HEK293 (cell line): Measurements from ENCODE around the gene MBOAT2.

Experiments used
- CTCF ChIA-PET: fragments of 350-600 bp; formaldehyde crosslinking; extraction: SDS; loops from one replicate; lab custom pipeline; 2021; ENCODE audit warnings: antibody characterized with exemption; lab: Yijun Ruan, JAX
- POLR2A ChIA-PET: fragments of 300-600 bp; formaldehyde crosslinking; extraction: SDS; loops from one replicate; lab custom pipeline; 2020; ENCODE audit warnings: antibody characterized with exemption, inconsistent platforms; lab: Yijun Ruan, JAX
- H3K27ac ChIP-seq: fragments of 200-500 bp; sonication (Bioruptor generic); 2 replicates; pipeline ENCODE4 v1.5.1; 2014; ENCODE audit warnings: low read depth, low read length, control low read depth, inconsistent platforms; ENCODE audit errors: extremely low read depth
- H3K36me3 ChIP-seq, 2 experiments: fragments of 200-500 bp in 1 of 2; sonication (Bioruptor generic) in 1 of 2; 1 replicate in 1 of 2; 2 replicates in 1 of 2; pipeline ENCODE4 v1.5.1; 2014 to 2017; ENCODE audit warnings: inconsistent platforms in 2 of 2, low read length in 2 of 2; ENCODE audit not compliant: control insufficient read depth in 2 of 2, insufficient read depth in 1 of 2
- H3K4me1 ChIP-seq: fragments of 200-500 bp; sonication (Bioruptor generic); 2 replicates; pipeline ENCODE4 v1.5.1; 2014; ENCODE audit warnings: mild to moderate bottlenecking, low read length, inconsistent platforms; ENCODE audit not compliant: control insufficient read depth, insufficient read depth
- H3K4me3 ChIP-seq: 2 replicates; pipeline ENCODE4 v1.5.1; 2011; ENCODE audit warnings: low read depth, mild to moderate bottlenecking, control low read depth, low read length, moderate library complexity
- H3K9me3 ChIP-seq: fragments of 200-500 bp; sonication (Bioruptor generic); 2 replicates; pipeline ENCODE4 v1.5.1; 2014; ENCODE audit warnings: low read depth, low read length, inconsistent platforms; ENCODE audit not compliant: control insufficient read depth, insufficient read depth
- IKZF3 ChIP-seq: fragments of 450-650 bp; IDR thresholded peaks from 2 replicates; pipeline ENCODE4 v1.5.0; 2018; ENCODE audit warnings: missing biosample characterization, mild to moderate bottlenecking, missing genetic modification characterization, moderate library complexity
- KLF1 ChIP-seq: fragments of 450-650 bp; formaldehyde crosslinking; IDR thresholded peaks from 2 replicates; pipeline ENCODE4 v1.5.1; 2016; ENCODE audit warnings: missing biosample characterization, missing genetic modification characterization
- ZBTB20 ChIP-seq: fragments of 450-650 bp; formaldehyde crosslinking; IDR thresholded peaks from 2 replicates; pipeline ENCODE4 v1.5.1; 2016; ENCODE audit warnings: missing biosample characterization, missing genetic modification characterization
- ZNF169 ChIP-seq: fragments of 450-650 bp; formaldehyde crosslinking; IDR thresholded peaks from 2 replicates; pipeline ENCODE4 v1.5.1; 2016; ENCODE audit warnings: missing biosample characterization, missing genetic modification characterization
- ZNF302 ChIP-seq: fragments of 450-650 bp; formaldehyde crosslinking; IDR thresholded peaks from 2 replicates; pipeline ENCODE4 v1.5.1; 2016; ENCODE audit warnings: missing biosample characterization, missing genetic modification characterization, low read depth
- ZNF350 ChIP-seq: fragments of 450-650 bp; formaldehyde crosslinking; IDR thresholded peaks from 2 replicates; pipeline ENCODE4 v1.5.0; 2017; ENCODE audit warnings: missing biosample characterization, mild to moderate bottlenecking, missing genetic modification characterization
- ZNF394 ChIP-seq: fragments of 450-650 bp; formaldehyde crosslinking; IDR thresholded peaks from 2 replicates; pipeline ENCODE4 v1.5.1; 2016; ENCODE audit warnings: missing biosample characterization, missing genetic modification characterization, mild to moderate bottlenecking, moderate library complexity, borderline replicate concordance
- ZNF830 ChIP-seq: fragments of 450-650 bp; IDR thresholded peaks from 2 replicates; pipeline ENCODE4 v1.5.0; 2018; ENCODE audit warnings: missing biosample characterization, missing genetic modification characterization, low read depth, mild to moderate bottlenecking, moderate library complexity
- TF ChIP-seq, protein P1 (sequence below): fragments of 450-650 bp; formaldehyde crosslinking; IDR thresholded peaks from 2 replicates; pipeline ENCODE4 v1.5.1; 2016; ENCODE audit warnings: missing biosample characterization, missing genetic modification characterization
- TF ChIP-seq, protein P2 (sequence below): fragments of 450-650 bp; formaldehyde crosslinking; IDR thresholded peaks from 2 replicates; pipeline ENCODE4 v1.5.1; 2017; ENCODE audit warnings: missing biosample characterization, missing genetic modification characterization

The MBOAT2 gene

GRCh38 chr2:9000442-9000841 lies 3.0 kb downstream of the MBOAT2 start:
- H3K9me3 ChIP-seq = no peaks in the 10 kb centered on the region
- peaks cover 21% of the 10 kb centered on the region for H3K4me1 ChIP-seq
- H3K4me3 ChIP-seq = no peak overlapping the region
- no peak overlapping the region for H3K27ac ChIP-seq
- TF ChIP-seq, protein P1, sequence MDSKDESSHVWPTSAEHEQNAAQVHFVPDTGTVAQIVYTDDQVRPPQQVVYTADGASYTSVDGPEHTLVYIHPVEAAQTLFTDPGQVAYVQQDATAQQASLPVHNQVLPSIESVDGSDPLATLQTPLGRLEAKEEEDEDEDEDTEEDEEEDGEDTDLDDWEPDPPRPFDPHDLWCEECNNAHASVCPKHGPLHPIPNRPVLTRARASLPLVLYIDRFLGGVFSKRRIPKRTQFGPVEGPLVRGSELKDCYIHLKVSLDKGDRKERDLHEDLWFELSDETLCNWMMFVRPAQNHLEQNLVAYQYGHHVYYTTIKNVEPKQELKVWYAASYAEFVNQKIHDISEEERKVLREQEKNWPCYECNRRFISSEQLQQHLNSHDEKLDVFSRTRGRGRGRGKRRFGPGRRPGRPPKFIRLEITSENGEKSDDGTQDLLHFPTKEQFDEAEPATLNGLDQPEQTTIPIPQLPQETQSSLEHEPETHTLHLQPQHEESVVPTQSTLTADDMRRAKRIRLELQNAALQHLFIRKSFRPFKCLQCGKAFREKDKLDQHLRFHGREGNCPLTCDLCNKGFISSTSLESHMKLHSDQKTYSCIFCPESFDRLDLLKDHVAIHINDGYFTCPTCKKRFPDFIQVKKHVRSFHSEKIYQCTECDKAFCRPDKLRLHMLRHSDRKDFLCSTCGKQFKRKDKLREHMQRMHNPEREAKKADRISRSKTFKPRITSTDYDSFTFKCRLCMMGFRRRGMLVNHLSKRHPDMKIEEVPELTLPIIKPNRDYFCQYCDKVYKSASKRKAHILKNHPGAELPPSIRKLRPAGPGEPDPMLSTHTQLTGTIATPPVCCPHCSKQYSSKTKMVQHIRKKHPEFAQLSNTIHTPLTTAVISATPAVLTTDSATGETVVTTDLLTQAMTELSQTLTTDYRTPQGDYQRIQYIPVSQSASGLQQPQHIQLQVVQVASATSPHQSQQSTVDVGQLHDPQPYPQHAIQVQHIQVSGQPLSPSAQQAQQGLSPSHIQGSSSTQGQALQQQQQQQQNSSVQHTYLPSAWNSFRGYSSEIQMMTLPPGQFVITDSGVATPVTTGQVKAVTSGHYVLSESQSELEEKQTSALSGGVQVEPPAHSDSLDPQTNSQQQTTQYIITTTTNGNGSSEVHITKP (tag by site-specific recombination) = peak; percentile 78
- no peak for TF ChIP-seq ZNF302 (tag by site-specific recombination)
- TF ChIP-seq, all 188 proteins: peak for 1
- ChIA-PET CTCF (interaction anchor here (0.7 kb wide), 2 partner anchors 12 to 139 kb away, joined by 3 to 4 read pairs; no protein-coding TSS in a partner anchor), POLR2A (no interaction called here)
- no peaks in the 10 kb centered on the region for H3K36me3 ChIP-seq

DNA sequence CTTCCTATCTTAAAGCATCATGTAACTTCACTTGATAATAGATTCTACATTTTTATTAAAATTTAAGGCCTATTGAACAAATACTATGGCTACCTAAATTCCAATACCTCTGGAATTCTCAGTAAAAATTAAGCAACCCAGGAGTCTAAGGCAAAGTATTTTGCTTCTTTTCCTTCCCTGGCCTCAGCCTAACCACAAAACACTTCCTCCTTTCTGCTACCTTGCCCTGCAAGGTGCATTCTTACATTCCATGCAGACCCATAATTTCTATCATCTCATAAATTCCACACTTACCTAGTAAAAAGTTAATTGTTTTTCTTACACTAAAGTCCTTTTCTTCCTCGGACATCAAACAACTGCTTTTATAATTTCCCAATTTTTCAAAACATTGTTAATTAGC lies 3.7 kb downstream of the MBOAT2 start:
- H3K27ac ChIP-seq = no peak overlapping the region

GRCh38 chr2:8999102-8999446 lies 4.4 kb downstream of the MBOAT2 start:
- CTCF ChIA-PET = interaction anchor here (0.5 to 0.6 kb wide), 2 partner anchors 283 to 1691 kb away, joined by 3 to 6 read pairs; no protein-coding TSS in a partner anchor
- no peaks in the 10 kb centered on the region for H3K9me3 ChIP-seq
- peak; percentile 17; the same call in 1 of the 2 replicates for TF ChIP-seq IKZF3 (tag by site-specific recombination)
- no peak for TF ChIP-seq ZNF394 (tag by site-specific recombination)
- TF ChIP-seq ZBTB20 (tag by site-specific recombination) = 0 out of 2 replicates have a peak, but pooled peaks have one; percentile 23
- TF ChIP-seq, all 188 proteins: peak for 2
- Histone ChIP-seq H3K36me3 (no peaks in the 10 kb centered on the region), H3K27ac (no peak overlapping the region), H3K4me3 (no peak overlapping the region), H3K4me1 (peaks cover 21% of the 10 kb centered on the region)
- POLR2A ChIA-PET = no interaction called here

More for the DNA sequence above, 3.7 kb downstream of the MBOAT2 start:
- ChIA-PET POLR2A (no interaction called here), CTCF (interaction anchor here (0.7 kb wide), 2 partner anchors 12 to 140 kb away, joined by 3 to 4 read pairs; no protein-coding TSS in a partner anchor)
- Histone ChIP-seq H3K9me3 (no peaks in the 10 kb centered on the region), H3K4me1 (peaks cover 21% of the 10 kb centered on the region), H3K4me3 (no peak overlapping the region), H3K36me3 (no peaks in the 10 kb centered on the region)
- TF ChIP-seq ZNF350 = no peak
- TF ChIP-seq, protein P2, sequence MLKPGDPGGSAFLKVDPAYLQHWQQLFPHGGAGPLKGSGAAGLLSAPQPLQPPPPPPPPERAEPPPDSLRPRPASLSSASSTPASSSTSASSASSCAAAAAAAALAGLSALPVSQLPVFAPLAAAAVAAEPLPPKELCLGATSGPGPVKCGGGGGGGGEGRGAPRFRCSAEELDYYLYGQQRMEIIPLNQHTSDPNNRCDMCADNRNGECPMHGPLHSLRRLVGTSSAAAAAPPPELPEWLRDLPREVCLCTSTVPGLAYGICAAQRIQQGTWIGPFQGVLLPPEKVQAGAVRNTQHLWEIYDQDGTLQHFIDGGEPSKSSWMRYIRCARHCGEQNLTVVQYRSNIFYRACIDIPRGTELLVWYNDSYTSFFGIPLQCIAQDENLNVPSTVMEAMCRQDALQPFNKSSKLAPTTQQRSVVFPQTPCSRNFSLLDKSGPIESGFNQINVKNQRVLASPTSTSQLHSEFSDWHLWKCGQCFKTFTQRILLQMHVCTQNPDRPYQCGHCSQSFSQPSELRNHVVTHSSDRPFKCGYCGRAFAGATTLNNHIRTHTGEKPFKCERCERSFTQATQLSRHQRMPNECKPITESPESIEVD (tag by site-specific recombination) = peak; percentile 50

DNA sequence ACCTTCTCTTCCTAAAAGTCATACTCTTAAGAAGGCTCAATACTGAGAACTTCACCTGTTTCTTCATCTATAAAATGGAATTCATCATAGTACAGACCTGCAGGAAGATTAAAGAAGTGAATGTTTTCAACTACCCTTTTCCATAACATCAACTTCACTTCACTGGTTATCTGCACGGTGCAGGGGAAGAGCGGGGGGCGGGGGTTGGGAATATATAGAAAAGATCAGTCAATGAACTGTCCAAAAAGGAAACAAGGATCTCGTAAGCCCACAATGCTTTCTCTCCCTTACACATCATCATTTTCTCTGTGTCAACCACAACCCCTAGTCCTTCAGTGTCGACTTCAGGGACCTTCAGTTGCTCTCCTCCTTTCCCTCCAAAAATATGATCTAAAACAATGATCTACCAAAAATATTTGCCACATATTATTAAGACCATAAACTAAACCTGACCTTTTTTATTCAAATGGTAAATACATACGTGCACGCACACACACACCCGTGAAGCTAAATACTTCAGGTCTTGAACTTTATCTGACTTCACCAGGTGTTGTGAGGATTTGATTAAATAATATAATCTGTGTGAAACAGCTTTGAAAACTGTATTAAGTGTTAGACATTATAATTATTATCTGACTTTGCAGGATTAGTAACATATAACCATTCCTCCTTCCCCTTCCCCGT lies 4.9 kb downstream of the MBOAT2 start:
- ChIA-PET POLR2A (no interaction called here), CTCF (interaction anchor here (0.6 to 1.0 kb wide), 2 partner anchors 125 to 282 kb away, joined by 3 read pairs; no protein-coding TSS in a partner anchor)
- peaks cover 21% of the 10 kb centered on the region for H3K4me1 ChIP-seq

More for the DNA sequence above, 4.9 kb downstream of the MBOAT2 start:
- Histone ChIP-seq H3K27ac (no peak overlapping the region), H3K9me3 (no peaks in the 10 kb centered on the region), H3K36me3 (no peaks in the 10 kb centered on the region)
- no peak for TF ChIP-seq ZNF169 (tag by site-specific recombination)
- TF ChIP-seq, protein P2 (tag by site-specific recombination) = no peak
- TF ChIP-seq KLF1 = no peak
- TF ChIP-seq ZNF830 (tag by site-specific recombination) = no peak
- TF ChIP-seq, all 188 proteins: peak for 0
- H3K4me3 ChIP-seq = no peak overlapping the region
